Lower lobe of right lung (tissue), 2 donors: ENCODE data around the gene PRUNE2. TPM values are rescaled to one million over a fixed set of nuclear protein-coding genes. Genes with fewer than 3 reads are reported as not detected.

Experiments
- ATAC-seq, 2 donors: fragments of 200-7000 bp; cut with Tn5 transposase; one replicate each; pipeline ENCODE4 v1.9.1; 2020 to 2022; ENCODE audit warnings: mild to moderate bottlenecking in 2 of 2, moderate library complexity in 2 of 2
- DNase-seq: peaks from one replicate; pipeline ENCODE4 v3.0.0-alpha.2; 2020
- H3K27ac ChIP-seq: fragments of 200-600 bp; one replicate; pipeline ENCODE4 v1.8.0; 2022
- H3K27me3 ChIP-seq: fragments of 200-600 bp; one replicate; pipeline ENCODE4 v1.8.0; 2022; ENCODE audit warnings: low read depth
- H3K36me3 ChIP-seq: fragments of 200-600 bp; one replicate; pipeline ENCODE4 v1.8.0; 2022; ENCODE audit warnings: mild to moderate bottlenecking
- H3K4me1 ChIP-seq: fragments of 200-600 bp; one replicate; pipeline ENCODE4 v1.8.0; 2022
- H3K4me3 ChIP-seq: fragments of 200-600 bp; one replicate; pipeline ENCODE4 v1.8.0; 2022; ENCODE audit warnings: mild to moderate bottlenecking
- H3K9me3 ChIP-seq: fragments of 200-600 bp; one replicate; pipeline ENCODE4 v1.8.0; 2022
- CTCF ChIP-seq: fragments of 200-600 bp; IDR thresholded peaks from one replicate; pipeline ENCODE4 v1.8.0; 2022; ENCODE audit warnings: antibody characterized with exemption, mild to moderate bottlenecking
- intact Hi-C: fragments of 100-400 bp; cut with DNase I; formaldehyde crosslinking; loops from one replicate; pipeline ENCODE4 v1.11.0; 2022
- total RNA-seq: library from RNA; stranded (reverse); fragmentation: NEBNext Ultra II Directional; extraction: Animal tissue kit (Norgen Biotek cat#: 25700); gene quantifications from one replicate; pipeline ENCODE4 v1.2.1, GENCODE V29; 2021
- donor health status: DM: no; HTN: yes; CAD: no; lungs with severe emphysema.

The PRUNE2 gene
- total RNA-seq, 1 donor from 2014 or later, result 13.6 TPM

DNA sequence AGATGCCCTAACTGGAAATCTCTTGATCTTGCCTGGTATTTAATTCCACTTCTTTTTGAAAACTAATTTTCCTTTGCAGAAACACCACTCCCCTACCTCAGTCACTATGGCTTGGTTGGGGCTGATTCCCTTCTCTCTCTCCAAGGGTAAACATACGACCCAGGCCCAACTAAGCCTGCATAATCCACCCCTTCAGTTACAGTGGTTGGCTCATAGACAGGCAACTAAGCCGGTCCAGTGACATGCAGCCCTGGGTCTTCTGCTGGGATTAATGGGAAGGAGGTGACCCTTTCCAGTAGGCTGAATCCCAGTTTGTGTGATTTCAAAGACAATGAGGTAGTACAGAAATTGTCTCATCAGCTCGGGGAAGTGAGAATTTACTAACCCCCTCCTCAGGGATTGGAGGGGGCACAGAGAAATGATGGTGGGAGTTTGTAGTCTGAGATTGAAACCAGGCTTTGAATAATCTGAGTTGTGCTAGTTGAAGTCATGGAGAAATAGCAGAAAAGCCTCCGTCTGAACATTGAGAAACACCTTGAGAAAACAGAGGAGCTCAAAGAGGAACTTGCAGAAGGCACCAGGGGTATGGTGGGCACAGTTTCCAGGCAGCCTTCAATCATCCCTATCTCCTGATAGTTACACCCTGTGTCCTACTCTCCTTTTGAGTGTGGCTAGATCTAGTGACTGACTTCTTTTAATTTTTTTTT, 298.0 kb downstream of the PRUNE2 start:
- intact Hi-C loops, result no loop called here
- no peak for TF ChIP-seq CTCF
- no peak overlapping the region for H3K27ac ChIP-seq
- H3K4me3 ChIP-seq, result no peak overlapping the region
- no peaks in the 10 kb centered on the region for H3K36me3 ChIP-seq
- DNase-seq (no peak), ATAC-seq (no peak)
- no peaks in the 10 kb centered on the region for H3K27me3 ChIP-seq
- peaks cover 8% of the 10 kb centered on the region for H3K4me1 ChIP-seq
- H3K9me3 ChIP-seq, result no peaks in the 10 kb centered on the region

DNA sequence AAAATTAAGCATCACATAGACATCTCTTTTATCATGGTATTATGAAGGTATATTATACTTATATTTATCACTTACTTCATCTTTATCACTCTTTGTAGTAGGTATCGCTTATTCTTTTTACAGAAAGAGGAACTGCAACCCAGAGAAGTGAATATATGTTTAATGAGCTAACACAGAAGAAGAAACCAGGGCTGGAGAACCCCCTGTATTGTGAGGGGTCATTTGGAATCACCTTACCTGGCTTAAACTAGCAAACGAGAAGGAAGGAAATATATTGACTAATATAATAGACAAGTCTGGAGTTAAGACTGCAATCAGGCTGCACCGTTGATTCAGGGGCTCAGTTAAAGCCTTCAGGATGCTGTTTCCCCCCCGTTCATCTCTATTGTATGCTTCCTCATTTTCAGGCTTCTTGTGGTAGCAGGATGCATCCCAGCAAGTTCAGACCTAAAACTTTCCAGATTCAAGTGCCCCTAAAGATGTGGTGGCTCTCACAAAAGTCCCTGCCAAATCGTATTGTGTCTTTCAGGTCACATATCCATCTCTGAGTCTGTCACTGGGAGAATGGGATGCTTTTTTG, 300.5 kb downstream of the PRUNE2 start:
- no peak overlapping the region for H3K4me3 ChIP-seq
- H3K27ac ChIP-seq, result no peak overlapping the region
- DNase-seq, result no peak
- no peak for TF ChIP-seq CTCF
- H3K9me3 ChIP-seq, result no peaks in the 10 kb centered on the region
- intact Hi-C loops, result no loop called here
- peaks cover 8% of the 10 kb centered on the region for H3K4me1 ChIP-seq
- H3K27me3 ChIP-seq, result no peaks in the 10 kb centered on the region
- ATAC-seq, result no peak
- no peaks in the 10 kb centered on the region for H3K36me3 ChIP-seq

DNA sequence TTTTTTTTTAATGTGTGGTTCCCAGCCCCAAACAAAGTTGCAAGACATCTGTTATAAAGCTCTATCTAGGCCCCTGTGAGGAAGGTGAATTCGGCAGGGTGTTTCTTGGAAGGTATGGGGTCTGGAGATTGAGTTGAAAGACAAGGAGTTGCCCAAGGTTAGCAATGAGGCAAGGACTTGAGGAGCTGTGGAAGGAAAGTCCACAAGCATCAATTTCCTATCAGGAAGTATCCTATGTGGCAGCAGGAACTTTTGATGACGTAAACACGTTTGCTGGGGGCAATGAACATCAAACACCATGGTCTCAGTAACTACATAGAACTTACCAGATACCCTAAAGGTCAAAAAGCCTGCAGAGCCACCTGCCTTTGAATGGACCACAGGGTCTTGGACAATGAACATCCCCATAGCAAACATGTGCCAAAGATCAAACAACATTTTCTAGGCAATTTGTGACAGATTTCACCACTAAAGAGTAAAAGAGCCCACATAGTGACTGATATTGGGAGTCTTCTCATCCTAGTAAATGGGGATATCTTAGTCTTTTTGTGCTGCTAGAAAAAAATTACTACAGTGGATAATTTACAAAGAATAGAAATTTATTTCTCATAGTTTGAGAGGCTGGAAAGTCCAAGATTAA, 301.9 kb downstream of the PRUNE2 start:
- TF ChIP-seq CTCF, result no peak

DNA sequence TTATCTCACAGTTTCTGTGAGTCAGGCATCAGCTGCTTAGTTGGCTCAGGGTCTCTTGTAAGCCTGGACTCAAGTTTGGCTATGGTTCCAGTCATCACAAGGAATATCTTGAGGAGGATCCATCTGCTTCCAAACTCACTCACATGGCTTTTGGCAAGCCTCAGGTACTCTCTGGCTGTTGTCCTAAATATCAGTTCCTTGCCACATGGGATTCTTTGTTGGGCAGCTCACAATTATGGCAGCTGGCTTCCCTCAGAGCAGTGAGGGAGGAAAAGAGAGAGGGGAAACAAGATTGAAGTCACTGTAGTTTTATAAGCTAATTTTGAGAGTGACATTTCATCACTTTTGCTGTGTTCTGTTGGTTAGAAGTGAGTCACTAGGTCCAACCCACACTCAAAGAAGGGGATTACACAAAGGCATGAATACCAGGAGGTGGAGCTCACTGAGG, 302.4 kb downstream of the PRUNE2 start:
- intact Hi-C loops, result no loop called here
- TF ChIP-seq CTCF, result no peak
- no peak overlapping the region for H3K27ac ChIP-seq
- peak in 1 of 2 donors; percentile 30 for ATAC-seq
- H3K27me3 ChIP-seq, result no peaks in the 10 kb centered on the region
- H3K4me1 ChIP-seq, result no peaks in the 10 kb centered on the region
- DNase-seq, result no peak
- H3K36me3 ChIP-seq, result no peaks in the 10 kb centered on the region
- H3K4me3 ChIP-seq, result no peak overlapping the region
- no peaks in the 10 kb centered on the region for H3K9me3 ChIP-seq

More for the DNA sequence above, 301.9 kb downstream of the PRUNE2 start:
- no peak for ATAC-seq
- Histone ChIP-seq H3K4me1 (peaks cover 2% of the 10 kb centered on the region), H3K4me3 (no peak overlapping the region), H3K36me3 (no peaks in the 10 kb centered on the region), H3K27ac (no peak overlapping the region), H3K27me3 (no peaks in the 10 kb centered on the region), H3K9me3 (no peaks in the 10 kb centered on the region)
- DNase-seq, result no peak
- intact Hi-C loops, result no loop called here

DNA sequence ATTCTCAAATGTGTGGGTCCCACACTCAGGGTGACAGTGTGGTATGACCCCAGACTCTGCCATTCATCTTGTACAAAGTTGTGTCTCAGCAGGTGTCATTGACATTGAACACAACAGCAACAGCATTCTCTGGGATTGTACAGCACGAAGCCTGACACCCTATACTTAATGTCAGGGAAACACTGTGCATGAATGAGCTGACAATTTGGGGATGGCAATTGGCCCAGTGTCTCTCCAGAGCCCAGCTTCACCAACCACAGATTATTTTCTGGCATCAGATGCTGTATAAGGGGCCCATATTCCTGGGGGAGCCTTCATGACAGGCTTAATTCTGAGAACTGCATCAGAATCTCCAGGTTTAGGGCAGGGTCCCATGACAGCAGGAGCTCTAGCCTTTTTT, 303.7 kb downstream of the PRUNE2 start:
- Histone ChIP-seq H3K27me3 (no peaks in the 10 kb centered on the region), H3K9me3 (no peaks in the 10 kb centered on the region), H3K4me3 (no peak overlapping the region), H3K27ac (no peak overlapping the region), H3K4me1 (no peaks in the 10 kb centered on the region), H3K36me3 (no peaks in the 10 kb centered on the region)
- TF ChIP-seq CTCF, result no peak
- intact Hi-C loops, result no loop called here
- no peak for ATAC-seq
- DNase-seq, result no peak
